OCI-LY7 (cell line): ENCODE data around the gene GDF3. TPM values are rescaled to one million over a fixed set of nuclear protein-coding genes. Genes with fewer than 3 reads are reported as not detected.

ENCODE experiments used
- total RNA-seq, 2 experiments: library from RNA; depleted of rRNA in 1 of 2; stranded (reverse); fragments of >200 nt in 1 of 2; shearing (Covaris generic) in 1 of 2; gene quantifications; 2 replicates each; pipeline ENCODE4 v1.2.3, GENCODE V29; 2014 to 2022

The GDF3 gene
- total RNA-seq, 2 experiments from 2014 or later, result not detected

Other genes starting within 250 kb of the GDF3 start
- gene CD163, start 192.0 kb downstream of the GDF3 start, total RNA-seq (2014; rRNA removed; shearing (Covaris generic)), result not detected in 2 replicates
- gene CD163, start 192.0 kb downstream of the GDF3 start, total RNA-seq (2022), result not detected in 2 replicates
- gene APOBEC1, start 29.9 kb downstream of the GDF3 start, total RNA-seq (2014; rRNA removed; shearing (Covaris generic)), result not detected in 2 replicates
- gene APOBEC1, start 29.9 kb downstream of the GDF3 start, total RNA-seq (2022), result not detected in 2 replicates
- gene DPPA3, start 15.7 kb upstream of the GDF3 start, total RNA-seq (2014; rRNA removed; shearing (Covaris generic)), result 0.25 TPM in 1 of 2 replicates, not detected in the other
- gene DPPA3, start 15.7 kb upstream of the GDF3 start, total RNA-seq (2022), result not detected in 2 replicates
- gene CLEC4C, start 51.6 kb upstream of the GDF3 start, total RNA-seq (2014; rRNA removed; shearing (Covaris generic)), result 0.10 TPM in 1 of 2 replicates, not detected in the other
- not detected in 2 replicates for gene CLEC4C, start 51.6 kb upstream of the GDF3 start, total RNA-seq (2022)
- gene NANOGNB, start 69.4 kb upstream of the GDF3 start, total RNA-seq (2014; rRNA removed; shearing (Covaris generic)), result not detected in 2 replicates
- gene NANOGNB, start 69.4 kb upstream of the GDF3 start, total RNA-seq (2022), result not detected in 2 replicates
- not detected in 2 replicates for gene NANOG, start 93.6 kb upstream of the GDF3 start, total RNA-seq (2014; rRNA removed; shearing (Covaris generic))
- not detected in 2 replicates for gene NANOG, start 93.6 kb upstream of the GDF3 start, total RNA-seq (2022)
- gene SLC2A14, start 177.1 kb upstream of the GDF3 start, total RNA-seq (2014; rRNA removed; shearing (Covaris generic)), result 0.23 TPM in 1 of 2 replicates, not detected in the other
- gene SLC2A14, start 177.1 kb upstream of the GDF3 start, total RNA-seq (2022), result 0.31 and 0.48 TPM in 2 replicates
- 3.7 and 3.9 TPM in 2 replicates for gene SLC2A3, start 240.4 kb upstream of the GDF3 start, total RNA-seq (2014; rRNA removed; shearing (Covaris generic))
- 16.3 and 17.9 TPM in 2 replicates for gene SLC2A3, start 240.4 kb upstream of the GDF3 start, total RNA-seq (2022)